H1 (cell line): Measurements from ENCODE around the gene NPBWR2. TPM values are rescaled to one million over a fixed set of nuclear protein-coding genes. Genes with fewer than 3 reads are reported as not detected.

Source experiments
- CTCF ChIA-PET: fragments of 300-600 bp; sonication (Branson Sonifier 250); formaldehyde crosslinking; loops from one replicate; lab custom pipeline; 2021; ENCODE audit not compliant: partially characterized antibody; lab: Charles Lee
- POLR2A ChIA-PET: fragments of 300-600 bp; sonication (Branson Sonifier 250); formaldehyde crosslinking; loops from one replicate; lab custom pipeline; 2021; ENCODE audit warnings: inconsistent platforms; ENCODE audit not compliant: partially characterized antibody; lab: Charles Lee
- DNase-seq, 2 experiments: peaks; one replicate each; pipeline versions ENCODE4 v3.0.0 to v3.0.0-alpha.2; 2010 to 2022; ENCODE audit warnings: low spot score in 2 of 2, low read depth in 1 of 2, mixed read lengths in 1 of 2
- FAIRE-seq: peaks from 2 replicates; lab custom pipeline; 2011; peaks lifted over from hg19 to GRCh38; lab: Jason Lieb, UNC
- H2AFZ ChIP-seq: 2 replicates; pipeline ENCODE4 v1.8.1; 2012; ENCODE audit warnings: low read length, inconsistent platforms
- H2AK5ac ChIP-seq: 2 replicates; pipeline ENCODE4 v1.6.1; 2013; ENCODE audit warnings: low read depth, low read length
- H2BK120ac ChIP-seq: replicated peaks from 2 replicates; pipeline ENCODE3; 2013; ENCODE audit warnings: low read depth, low read length, inconsistent platforms
- H2BK12ac ChIP-seq: 2 replicates; pipeline ENCODE4 v1.6.1; 2013; ENCODE audit warnings: low read depth, low read length
- H2BK15ac ChIP-seq: 2 replicates; pipeline ENCODE4 v1.6.1; 2013; ENCODE audit warnings: low read length
- H2BK20ac ChIP-seq: 2 replicates; pipeline ENCODE4 v1.6.1; 2013; ENCODE audit warnings: low read length
- H2BK5ac ChIP-seq: 2 replicates; pipeline ENCODE4 v1.6.1; 2013; ENCODE audit warnings: low read depth, low read length
- H3K14ac ChIP-seq: 2 replicates; pipeline ENCODE4 v1.6.1; 2013; ENCODE audit warnings: inconsistent platforms; ENCODE audit not compliant: insufficient read length
- H3K18ac ChIP-seq: 2 replicates; pipeline ENCODE4 v1.6.1; 2013; ENCODE audit warnings: low read length; ENCODE audit errors: extremely low read depth
- H3K23ac ChIP-seq: 2 replicates; pipeline ENCODE4 v1.6.1; 2013; ENCODE audit warnings: inconsistent platforms; ENCODE audit not compliant: insufficient read length
- H3K23me2 ChIP-seq: 2 replicates; pipeline ENCODE4 v1.6.1; 2013; ENCODE audit warnings: low read depth, low read length
- H3K27ac ChIP-seq: 2 replicates; pipeline ENCODE4 v1.6.1; 2011; ENCODE audit warnings: low read depth, low read length, inconsistent platforms
- H3K27me3 ChIP-seq, 4 experiments: replicated peaks in 1 of 4; 1 replicate in 1 of 4; 2 replicates in 3 of 4; pipeline versions ENCODE4 v1.6.1 to v1.8.1; 2011 to 2013; ENCODE audit warnings: low read length in 3 of 4, mild to moderate bottlenecking in 3 of 4, inconsistent platforms in 2 of 4, mixed read lengths in 2 of 4, moderate library complexity in 1 of 4; ENCODE audit not compliant: control insufficient read depth in 3 of 4, insufficient read depth in 3 of 4; ENCODE audit errors: extremely low read depth in 1 of 4
- H3K36me3 ChIP-seq, 4 experiments: 2 replicates each; pipeline versions ENCODE4 v1.6.1 to v1.8.1; 2011 to 2013; ENCODE audit warnings: mild to moderate bottlenecking in 4 of 4, low read length in 3 of 4, moderate library complexity in 2 of 4, control low read depth in 1 of 4, inconsistent platforms in 1 of 4; ENCODE audit not compliant: insufficient read depth in 4 of 4, control insufficient read depth in 2 of 4
- H3K4ac ChIP-seq: replicated peaks from 2 replicates; pipeline ENCODE3; 2013; ENCODE audit warnings: low read length, low read depth, mixed read lengths, inconsistent platforms; ENCODE audit not compliant: insufficient read length
- H3K4me1 ChIP-seq, 4 experiments: replicated peaks in 1 of 4; 1 replicate in 1 of 4; 2 replicates in 3 of 4; pipeline versions ENCODE4 v1.6.1 to v1.8.1; 2011 to 2013; ENCODE audit warnings: low read length in 3 of 4, inconsistent platforms in 2 of 4, mixed read lengths in 1 of 4; ENCODE audit not compliant: insufficient read depth in 4 of 4, control insufficient read depth in 3 of 4
- H3K4me2 ChIP-seq, 2 experiments: 2 replicates each; pipeline versions ENCODE4 v1.6.1 to v1.8.1; 2011 to 2013; ENCODE audit warnings: low read depth in 2 of 2, low read length in 2 of 2, control low read depth in 1 of 2, inconsistent platforms in 1 of 2, mild to moderate bottlenecking in 1 of 2; ENCODE audit not compliant: insufficient read depth in 1 of 2
- H3K4me3 ChIP-seq, 4 experiments: fragments of 200-600, 300-600 bp in 1 of 4; sonication (generic), shearing (Covaris generic), sonication (Bioruptor Twin) in 1 of 4; 2 replicates each; pipeline versions ENCODE4 v1.5.1 to v1.8.1; 2011 to 2016; ENCODE audit warnings: low read length in 4 of 4, low read depth in 3 of 4, control low read depth in 2 of 4, inconsistent platforms in 2 of 4, mild to moderate bottlenecking in 2 of 4, mixed read lengths in 1 of 4, moderate library complexity in 1 of 4; ENCODE audit not compliant: insufficient read depth in 2 of 4; ENCODE audit errors: extremely low read depth in 1 of 4
- H3K56ac ChIP-seq: replicated peaks from 2 replicates; pipeline ENCODE3; 2013; ENCODE audit warnings: low read depth, mild to moderate bottlenecking, mixed read lengths, low read length, inconsistent platforms; ENCODE audit not compliant: insufficient read length
- H3K79me1 ChIP-seq: 2 replicates; pipeline ENCODE4 v1.6.1; 2013; ENCODE audit warnings: low read depth, low read length, control low read depth
- H3K79me2 ChIP-seq, 2 experiments: 2 replicates each; pipeline versions ENCODE4 v1.6.1 to v1.8.1; 2012 to 2013; ENCODE audit warnings: low read length in 2 of 2, mild to moderate bottlenecking in 2 of 2, inconsistent platforms in 1 of 2; ENCODE audit not compliant: insufficient read depth in 2 of 2, control insufficient read depth in 1 of 2
- H3K9ac ChIP-seq, 4 experiments: replicated peaks in 1 of 4; 1 replicate in 1 of 4; 2 replicates in 3 of 4; pipeline versions ENCODE4 v1.6.1 to v1.8.1; 2011 to 2013; ENCODE audit warnings: low read depth in 3 of 4, low read length in 3 of 4, control low read depth in 2 of 4, mild to moderate bottlenecking in 2 of 4, moderate library complexity in 2 of 4, inconsistent platforms in 1 of 4; ENCODE audit errors: extremely low read depth in 1 of 4
- H3K9me3 ChIP-seq, 2 experiments: 2 replicates each; pipeline versions ENCODE4 v1.6.1 to v1.8.1; 2012 to 2013; ENCODE audit warnings: mild to moderate bottlenecking in 2 of 2, moderate library complexity in 2 of 2, control low read depth in 1 of 2, inconsistent platforms in 1 of 2, low read depth in 1 of 2, low read length in 1 of 2, mixed read lengths in 1 of 2; ENCODE audit not compliant: insufficient read depth in 2 of 2
- H4K20me1 ChIP-seq, 2 experiments: replicated peaks in 1 of 2; 2 replicates each; pipeline versions ENCODE3 to v1.8.1; 2011 to 2013; ENCODE audit warnings: inconsistent platforms in 2 of 2, low read length in 2 of 2, mild to moderate bottlenecking in 1 of 2; ENCODE audit not compliant: insufficient read depth in 2 of 2, control insufficient read depth in 1 of 2
- H4K5ac ChIP-seq: 2 replicates; pipeline ENCODE4 v1.6.1; 2013; ENCODE audit warnings: low read length, low read depth, mixed read lengths, inconsistent platforms; ENCODE audit not compliant: insufficient read length
- H4K8ac ChIP-seq: 2 replicates; pipeline ENCODE4 v1.8.0; 2013; ENCODE audit warnings: mild to moderate bottlenecking, moderate library complexity, low read length, inconsistent platforms; ENCODE audit not compliant: insufficient read depth; ENCODE audit errors: extremely low read depth
- H4K91ac ChIP-seq: replicated peaks from 2 replicates; pipeline ENCODE3; 2013; ENCODE audit warnings: low read length, mixed read lengths, inconsistent platforms; ENCODE audit not compliant: insufficient read length
- ASH2L ChIP-seq: fragments of 200-600, 300-600 bp; sonication (generic); IDR thresholded peaks from one replicate; pipeline ENCODE4 v1.7.1; 2017; ENCODE audit warnings: low read length
- BCL11A ChIP-seq, 2 experiments: IDR thresholded peaks; one replicate each; pipeline ENCODE4 v1.6.1; 2011; ENCODE audit warnings: low read depth in 2 of 2, low read length in 2 of 2, mild to moderate bottlenecking in 2 of 2
- CHD1 ChIP-seq: IDR thresholded peaks from 2 replicates; pipeline ENCODE4 v1.6.1; 2012; ENCODE audit warnings: low read depth, low read length, improper control_type of control experiment
- CHD2 ChIP-seq: IDR thresholded peaks from 2 replicates; pipeline ENCODE4 v1.6.1; 2012; ENCODE audit warnings: low read length, improper control_type of control experiment
- CREB1 ChIP-seq: IDR thresholded peaks from 2 replicates; pipeline ENCODE4 v1.6.1; 2012; ENCODE audit warnings: inconsistent platforms
- RFX5 ChIP-seq: IDR thresholded peaks from 2 replicates; pipeline ENCODE4 v1.6.1; 2011; ENCODE audit warnings: low read depth, low read length, improper control_type of control experiment, borderline replicate concordance
- SIRT6 ChIP-seq: IDR thresholded peaks from one replicate; pipeline ENCODE4 v1.7.1; 2012; ENCODE audit warnings: low read length, inconsistent platforms
- SIX5 ChIP-seq: IDR thresholded peaks from 2 replicates; pipeline ENCODE4 v1.6.1; 2011; ENCODE audit warnings: mild to moderate bottlenecking, low read depth, low read length
- TAF7 ChIP-seq: optimal IDR thresholded peaks from 2 replicates; pipeline ENCODE3; 2011; ENCODE audit warnings: low read depth, mild to moderate bottlenecking, inconsistent platforms, low read length, moderate library complexity, borderline replicate concordance
- whole genome bisulfite sequencing, 2 experiments: shearing (Covaris generic) in 1 of 2; methylation state at CpG; one replicate each; pipeline versions ENCODE4 v1.1.6 to v1.1.7; 2013 to 2015; ENCODE audit warnings: low lambda C conversion rate in 2 of 2, mixed read lengths in 2 of 2, inconsistent platforms in 1 of 2, low coverage in 1 of 2, missing lambda C conversion rate in 1 of 2; ENCODE audit not compliant: insufficient replicate concordance in 2 of 2, insufficient coverage in 1 of 2, insufficient read length in 1 of 2; ENCODE audit errors: extremely low coverage in 1 of 2, missing lambda C conversion rate in 1 of 2; 5-methylcytosine and 5-hydroxymethylcytosine counted together
- polyA plus RNA-seq, 7 experiments: library from polyadenylated mRNA; depleted of rRNA in 3 of 7; stranded (reverse) in 5 of 7; unstranded in 2 of 7; fragments of >200 nt in 5 of 7; fragments of 200-250 nt in 2 of 7; gene quantifications; 1 replicate in 5 of 7; 2 replicates in 1 of 7; 4 replicates in 1 of 7; pipeline versions ENCODE4 v1.2.1 to v1.2.3, GENCODE V29; 2011 to 2013; ENCODE audit warnings: missing spikeins in 2 of 7, mixed read lengths in 2 of 7
- total RNA-seq: library from RNA; stranded (reverse); fragmentation: NEBNext Ultra II Directional; extraction: Animal tissue kit (Norgen Biotek cat#: 25700); gene quantifications from 2 replicates; pipeline ENCODE4 v1.2.1, GENCODE V29; 2021

The NPBWR2 gene
- total and polyA plus RNA-seq, 2 of the 8 experiments (the other 6 are each of a cell fraction or from before 2014, with no cell fraction given), result not detected

DNA sequence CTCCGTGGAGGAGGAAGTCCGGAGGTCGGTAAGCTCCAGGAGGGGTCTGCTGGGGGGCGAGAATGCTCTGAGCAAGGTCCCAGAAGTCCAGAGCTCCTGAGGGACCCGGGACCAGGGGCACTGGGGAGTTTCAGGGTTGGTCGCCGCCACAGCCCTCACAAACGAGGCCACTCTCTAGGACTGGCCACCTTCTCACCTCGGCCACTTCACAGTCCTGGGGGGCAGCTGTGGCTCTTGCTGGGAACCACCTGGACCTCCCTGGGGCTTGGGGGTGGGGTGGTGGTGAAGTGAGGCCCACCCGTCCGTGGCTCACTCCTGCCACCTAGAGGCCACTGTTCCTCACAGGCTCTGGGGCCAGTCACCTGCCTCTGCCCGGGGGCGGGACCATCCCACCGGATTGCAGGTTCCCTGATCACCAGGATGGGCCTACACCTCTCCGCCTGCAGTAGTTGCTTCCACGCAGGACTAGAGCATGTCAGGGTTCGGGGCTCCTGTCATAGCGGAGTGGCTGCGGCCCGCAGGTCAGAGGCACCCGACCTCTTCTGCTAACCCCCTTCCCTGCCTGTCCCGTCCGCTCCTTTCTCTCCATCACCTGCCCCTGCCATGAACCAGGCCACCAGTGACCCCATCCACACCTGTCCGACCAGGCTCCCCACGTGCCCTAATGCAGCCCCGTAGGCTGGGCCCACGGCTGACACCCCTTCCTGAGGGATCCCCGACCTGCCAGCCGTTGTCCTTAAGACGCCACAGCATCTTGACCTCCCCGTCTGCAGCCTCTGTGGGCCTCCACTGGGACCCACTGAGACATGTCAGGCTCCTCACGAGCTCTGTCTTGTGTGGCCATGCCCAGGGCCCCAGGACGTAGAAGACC lies 49.5 kb downstream of the NPBWR2 start:
- Histone ChIP-seq H4K20me1 (no peaks in the 10 kb centered on the region), H2BK12ac (no peak overlapping the region; the same call in 1 of the 2 replicates), H2BK20ac (no peak overlapping the region; the same call in 1 of the 2 replicates), H3K27me3 (peaks cover 0 to 5% (median 2%) of the 10 kb centered on the region in 4 experiments; a peak in 2 of 7 replicates), H3K56ac (no peak overlapping the region), H3K4me2 (peak overlapping the region in 1 of 2 experiments; percentile 57; a peak in 1 of 4 replicates), H4K91ac (no peak overlapping the region), H2BK120ac (no peak overlapping the region), H3K4me1 (peaks cover 0 to 22% (median 14%) of the 10 kb centered on the region in 4 experiments; a peak in 6 of 7 replicates), H3K4me3 (peak overlapping the region in 1 of 4 experiments; percentile 7; a peak in 1 of 8 replicates), H3K36me3 (no peaks in the 10 kb centered on the region), H3K23me2 (no peaks in the 10 kb centered on the region; the same call in 1 of the 2 replicates), H3K79me2 (no peaks in the 10 kb centered on the region), H3K14ac (no peak overlapping the region), H3K79me1 (no peaks in the 10 kb centered on the region), H3K9me3 (no peaks in the 10 kb centered on the region), H4K8ac (peak overlapping the region; percentile 88), H3K4ac (peak overlapping the region; percentile 93), H4K5ac (no peak overlapping the region), H2BK15ac (peak overlapping the region; percentile 98; the same call in 1 of the 2 replicates), H3K18ac (peak overlapping the region; percentile 62; the same call in 1 of the 2 replicates), H2AFZ (no peak overlapping the region), H2BK5ac (0 out of 2 replicates have a peak overlapping the region, but pooled peaks have one; percentile 19), H3K9ac (no peak overlapping the region), H2AK5ac (no peak overlapping the region), H3K23ac (no peak overlapping the region), H3K27ac (no peak overlapping the region)
- POLR2A ChIA-PET, result interaction anchor here (1.7 to 1.8 kb wide), 2 partner anchors 13 to 18 kb away, joined by 8 to 9 read pairs; no protein-coding TSS in a partner anchor
- peak in 1 of 2 experiments; percentile 98 for DNase-seq
- WGBS, 2 experiments, result 40% methylated on average over 30 of the region's 33 CpGs; no CpG with 5 or more reads in 1 of the 2 experiments
- CTCF ChIA-PET, result interaction anchor here (0.6 to 15.0 kb wide), 21 partner anchors 8 to 519 kb away, joined by 3 to 139 read pairs (median 4); partner anchors contain the start of genes C20orf204, LKAAEAR1, OPRL1 and RGS19
- FAIRE-seq, result no peak
- TF ChIP-seq CHD2, result peak; percentile 26; the same call in 1 of the 2 replicates
- TF ChIP-seq TAF7, result no peak
- no peak for TF ChIP-seq RFX5
- no peak for TF ChIP-seq SIX5
- TF ChIP-seq ASH2L, result no peak
- TF ChIP-seq CHD1, result no peak
- no peak; the same call in 1 of the 2 replicates for TF ChIP-seq CREB1
- TF ChIP-seq BCL11A (IDR thresholded peaks at IDR 0.05; ENCODE audit: low read depth in 2 of 2, low read length in 2 of 2), result no peak
- TF ChIP-seq SIRT6, result no peak
